PC-3 (cell line): ENCODE measurements around the gene DUSP8.

Source experiments
- EZH2 ChIP-seq: fragments of 300-600 bp; sonication (generic); IDR thresholded peaks from one replicate; pipeline ENCODE4 v1.6.1; 2017; ENCODE audit warnings: antibody characterized with exemption, mild to moderate bottlenecking, low read length; ENCODE audit not compliant: unreplicated experiment
- EZH2phosphoT487 ChIP-seq: fragments of 300-600 bp; sonication (generic); IDR thresholded peaks from 2 replicates; pipeline ENCODE4 v1.6.1; 2018; ENCODE audit warnings: mild to moderate bottlenecking, antibody characterized with exemption, low read length, borderline replicate concordance
- TF ChIP-seq, protein P1 (sequence below): fragments of 300-600 bp; sonication (generic); conservative IDR thresholded peaks from 2 replicates; pipeline ENCODE4 v1.5.1; 2017; ENCODE audit warnings: antibody characterized with exemption, low read depth, mild to moderate bottlenecking, low read length

DNA sequence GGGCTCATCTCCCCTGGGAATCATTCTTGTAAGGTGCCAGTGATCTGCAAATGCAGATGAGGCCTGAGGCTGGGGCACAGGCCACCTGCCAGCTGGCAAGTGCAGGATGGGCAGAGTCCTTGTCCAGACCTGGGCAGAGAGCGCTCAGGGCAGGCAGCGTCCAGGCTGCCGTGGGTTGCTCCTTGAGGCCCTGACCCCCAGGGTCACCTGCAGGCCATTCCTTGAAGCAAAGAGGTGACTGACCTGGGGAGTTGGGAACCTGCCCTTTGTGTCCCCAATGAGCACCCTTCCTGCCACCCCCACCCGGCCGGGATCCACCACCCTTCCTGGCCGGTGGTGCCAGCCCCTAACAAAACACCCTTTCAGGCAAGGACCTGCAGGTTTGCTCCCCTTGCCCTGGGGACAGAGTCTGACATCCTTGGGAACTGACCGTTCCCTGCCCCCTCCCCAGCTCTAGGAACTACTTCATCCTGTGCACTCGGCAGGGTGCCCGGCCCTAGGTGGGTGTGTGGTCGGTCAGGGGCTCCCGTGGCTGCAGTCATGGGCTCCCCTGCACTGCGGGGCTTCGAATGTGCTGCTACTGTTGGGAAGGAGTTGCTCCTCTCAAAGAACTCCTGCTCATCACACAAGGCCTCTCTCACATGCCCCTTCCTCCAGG, 28.3 kb downstream of the DUSP8 start:
- TF ChIP-seq, protein P1, sequence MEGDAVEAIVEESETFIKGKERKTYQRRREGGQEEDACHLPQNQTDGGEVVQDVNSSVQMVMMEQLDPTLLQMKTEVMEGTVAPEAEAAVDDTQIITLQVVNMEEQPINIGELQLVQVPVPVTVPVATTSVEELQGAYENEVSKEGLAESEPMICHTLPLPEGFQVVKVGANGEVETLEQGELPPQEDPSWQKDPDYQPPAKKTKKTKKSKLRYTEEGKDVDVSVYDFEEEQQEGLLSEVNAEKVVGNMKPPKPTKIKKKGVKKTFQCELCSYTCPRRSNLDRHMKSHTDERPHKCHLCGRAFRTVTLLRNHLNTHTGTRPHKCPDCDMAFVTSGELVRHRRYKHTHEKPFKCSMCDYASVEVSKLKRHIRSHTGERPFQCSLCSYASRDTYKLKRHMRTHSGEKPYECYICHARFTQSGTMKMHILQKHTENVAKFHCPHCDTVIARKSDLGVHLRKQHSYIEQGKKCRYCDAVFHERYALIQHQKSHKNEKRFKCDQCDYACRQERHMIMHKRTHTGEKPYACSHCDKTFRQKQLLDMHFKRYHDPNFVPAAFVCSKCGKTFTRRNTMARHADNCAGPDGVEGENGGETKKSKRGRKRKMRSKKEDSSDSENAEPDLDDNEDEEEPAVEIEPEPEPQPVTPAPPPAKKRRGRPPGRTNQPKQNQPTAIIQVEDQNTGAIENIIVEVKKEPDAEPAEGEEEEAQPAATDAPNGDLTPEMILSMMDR = no peak
- TF ChIP-seq EZH2 = no peak
- TF ChIP-seq EZH2phosphoT487 = no peak
